BJ (cell line): Measurements from ENCODE around the gene RABEPK. TPM values are rescaled to one million over a fixed set of nuclear protein-coding genes. Genes with fewer than 3 reads are reported as not detected.
"Not testable (repeated sequence)": the region's sequence is repeated elsewhere in the genome, so short reads cannot be mapped to it uniquely, and the experiment has no call there.

Experiments used
- CTCF ChIA-PET: fragments of 350-600 bp; formaldehyde crosslinking; extraction: SDS; loops from one replicate; lab custom pipeline; 2021; ENCODE audit warnings: antibody characterized with exemption, inconsistent platforms; lab: Yijun Ruan, JAX
- POLR2A ChIA-PET: fragments of 300-600 bp; sonication (Branson Sonifier 250); formaldehyde crosslinking; extraction: SDS; loops from one replicate; lab custom pipeline; 2021; ENCODE audit warnings: antibody characterized with exemption; lab: Charles Lee
- DNase-seq: peaks from one replicate; pipeline ENCODE4 v3.0.0-alpha.2; 2011; ENCODE audit warnings: low read depth
- H3K27me3 ChIP-seq: 2 replicates; pipeline ENCODE4 v1.6.0; 2011; ENCODE audit warnings: low read length; ENCODE audit not compliant: control insufficient read depth, insufficient read depth
- H3K36me3 ChIP-seq: 2 replicates; pipeline ENCODE4 v1.5.1; 2011; ENCODE audit warnings: low read length; ENCODE audit not compliant: control insufficient read depth, insufficient read depth
- H3K4me3 ChIP-seq: 2 replicates; pipeline ENCODE4 v1.5.1; 2011; ENCODE audit warnings: low read depth, mild to moderate bottlenecking, control low read depth, low read length
- polyA plus RNA-seq: library from polyadenylated mRNA; depleted of rRNA; stranded (reverse); fragments of >200 nt; gene quantifications from 2 replicates; pipeline ENCODE4 v1.2.3, GENCODE V29; 2011
- TF ChIP-seq, protein P1 (sequence below): IDR thresholded peaks from 2 replicates; pipeline ENCODE4 v1.5.1; 2011; ENCODE audit warnings: low read depth, mild to moderate bottlenecking, control low read depth, inconsistent platforms, low read length, moderate library complexity; ENCODE audit not compliant: insufficient read depth

RABEPK gene
- polyA plus RNA-seq, 1 experiment, result 53.6 TPM

DNA sequence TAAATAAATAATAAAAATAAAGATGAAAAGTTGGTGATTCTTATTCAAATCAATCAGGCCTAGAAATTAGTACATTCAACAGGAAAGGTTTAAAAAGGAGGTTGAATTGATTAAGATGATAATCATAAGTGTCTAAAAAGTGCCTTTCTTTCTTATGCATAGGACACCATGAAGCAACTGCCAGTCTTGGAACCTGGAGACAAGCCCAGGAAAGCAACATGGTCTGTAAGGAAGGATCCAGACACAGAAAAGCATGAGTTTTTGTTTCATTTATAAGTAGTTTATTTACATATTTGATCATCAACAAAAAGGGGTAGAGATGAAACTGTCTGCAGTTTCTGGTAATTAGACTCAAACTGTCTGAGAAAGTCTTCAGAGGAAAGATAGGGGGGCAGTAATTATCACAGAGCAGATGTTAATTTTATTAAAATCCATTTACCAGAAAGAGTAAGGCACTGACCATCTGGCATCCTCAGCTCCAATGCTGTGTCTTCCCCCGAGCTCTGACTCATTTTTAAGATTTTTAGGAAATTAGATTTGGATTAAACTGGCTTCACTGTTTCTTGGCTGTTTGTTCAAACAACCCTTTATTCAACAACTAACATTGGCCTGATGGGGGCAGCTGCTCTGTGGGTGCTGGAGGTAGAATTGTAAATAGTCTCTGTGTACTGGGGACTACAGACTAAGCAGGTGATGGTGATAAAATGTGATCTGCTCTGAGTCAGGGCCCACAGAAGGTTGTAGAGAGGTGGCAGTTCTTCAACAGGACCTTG lies 2.7 kb downstream of the RABEPK start:
- Histone ChIP-seq H3K4me3 (no peak overlapping the region), H3K27me3 (no peaks in the 10 kb centered on the region), H3K36me3 (peaks cover 9% of the 10 kb centered on the region)
- ChIA-PET POLR2A (no interaction called here), CTCF (interaction anchor here (0.9 to 1.6 kb wide), 2 partner anchors 18 to 26 kb away, joined by 3 read pairs; no protein-coding TSS in a partner anchor)
- no peak for DNase-seq
- TF ChIP-seq, protein P1, sequence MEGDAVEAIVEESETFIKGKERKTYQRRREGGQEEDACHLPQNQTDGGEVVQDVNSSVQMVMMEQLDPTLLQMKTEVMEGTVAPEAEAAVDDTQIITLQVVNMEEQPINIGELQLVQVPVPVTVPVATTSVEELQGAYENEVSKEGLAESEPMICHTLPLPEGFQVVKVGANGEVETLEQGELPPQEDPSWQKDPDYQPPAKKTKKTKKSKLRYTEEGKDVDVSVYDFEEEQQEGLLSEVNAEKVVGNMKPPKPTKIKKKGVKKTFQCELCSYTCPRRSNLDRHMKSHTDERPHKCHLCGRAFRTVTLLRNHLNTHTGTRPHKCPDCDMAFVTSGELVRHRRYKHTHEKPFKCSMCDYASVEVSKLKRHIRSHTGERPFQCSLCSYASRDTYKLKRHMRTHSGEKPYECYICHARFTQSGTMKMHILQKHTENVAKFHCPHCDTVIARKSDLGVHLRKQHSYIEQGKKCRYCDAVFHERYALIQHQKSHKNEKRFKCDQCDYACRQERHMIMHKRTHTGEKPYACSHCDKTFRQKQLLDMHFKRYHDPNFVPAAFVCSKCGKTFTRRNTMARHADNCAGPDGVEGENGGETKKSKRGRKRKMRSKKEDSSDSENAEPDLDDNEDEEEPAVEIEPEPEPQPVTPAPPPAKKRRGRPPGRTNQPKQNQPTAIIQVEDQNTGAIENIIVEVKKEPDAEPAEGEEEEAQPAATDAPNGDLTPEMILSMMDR, result no peak

DNA sequence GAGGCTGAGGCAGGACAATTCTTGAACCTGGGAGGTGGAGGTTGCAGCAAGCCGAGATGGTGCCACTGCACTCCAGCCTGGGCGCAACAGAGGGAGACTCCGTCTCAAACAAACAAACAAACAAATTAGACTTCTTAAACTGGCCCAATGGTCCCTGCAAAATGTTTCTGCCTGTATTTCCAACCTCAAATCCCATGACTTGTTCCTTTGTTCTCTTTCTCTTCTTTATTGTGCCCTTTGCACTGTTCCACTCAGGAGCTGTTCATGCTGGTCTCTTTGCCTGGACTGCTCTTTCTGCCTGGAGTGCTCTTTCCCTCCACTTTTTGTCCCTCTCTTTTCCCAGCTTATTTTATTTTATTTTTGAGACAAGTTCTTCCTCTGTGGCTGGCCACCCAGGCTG lies 4.1 kb downstream of the RABEPK start:
- Histone ChIP-seq H3K36me3 (peaks cover 9% of the 10 kb centered on the region), H3K4me3 (no peak overlapping the region), H3K27me3 (no peaks in the 10 kb centered on the region)
- TF ChIP-seq, protein P1, result no peak
- DNase-seq, result no peak
- POLR2A ChIA-PET, result no interaction called here
- CTCF ChIA-PET, result no interaction called here

DNA sequence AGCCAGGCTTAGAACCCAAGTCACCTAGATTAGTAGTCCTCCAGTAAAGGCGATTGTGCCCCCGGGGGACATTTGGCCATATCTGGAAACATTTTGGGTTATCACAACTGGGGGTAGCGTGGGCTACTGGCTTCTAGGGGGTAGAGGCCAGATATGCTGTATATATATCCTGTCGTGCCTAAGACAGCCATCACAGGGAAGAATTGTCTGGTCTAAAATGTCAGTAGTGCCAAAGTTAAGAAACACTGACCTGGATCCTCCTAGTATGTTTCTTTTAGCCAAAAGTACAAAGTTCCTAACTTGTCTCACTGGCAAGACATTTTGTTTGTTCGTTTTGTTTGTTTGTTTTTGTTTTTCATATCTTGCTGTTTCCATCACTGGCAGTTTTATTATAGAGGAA lies 13.8 kb downstream of the RABEPK start:
- no peak for DNase-seq
- TF ChIP-seq, protein P1, result no peak
- POLR2A ChIA-PET, result no interaction called here
- CTCF ChIA-PET, result no interaction called here
- Histone ChIP-seq H3K4me3 (no peak overlapping the region), H3K27me3 (no peaks in the 10 kb centered on the region), H3K36me3 (no peaks in the 10 kb centered on the region; the same call in 1 of the 2 replicates)

DNA sequence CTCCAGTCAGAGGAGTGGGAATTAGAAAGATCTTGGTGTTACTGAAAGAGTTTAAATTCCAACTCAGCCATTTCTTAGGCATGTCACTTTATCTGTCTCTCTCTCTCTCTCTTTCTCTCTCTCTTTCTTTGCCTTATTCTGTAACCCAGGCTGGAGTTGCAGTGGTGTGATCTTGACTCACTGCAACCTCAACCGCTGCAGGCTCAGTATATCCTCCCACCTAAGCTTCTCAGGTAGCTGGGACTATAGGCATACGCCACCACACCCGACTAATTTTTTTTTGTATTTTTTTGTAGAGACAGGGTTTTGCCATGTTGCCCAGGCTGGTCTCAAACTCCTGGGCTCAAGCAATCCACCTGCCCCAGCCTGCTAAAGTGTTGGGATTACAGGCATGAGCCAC lies 18.3 kb downstream of the RABEPK start:
- Histone ChIP-seq H3K36me3 (peaks cover 4% of the 10 kb centered on the region; the same call in 1 of the 2 replicates), H3K27me3 (no peaks in the 10 kb centered on the region), H3K4me3 (no peak overlapping the region)
- TF ChIP-seq, protein P1, result no peak
- CTCF ChIA-PET, result interaction anchor here (0.6 kb wide), 1 partner anchor 9 kb away, joined by 3 read pairs; no protein-coding TSS in a partner anchor
- DNase-seq, result no peak
- POLR2A ChIA-PET, result no interaction called here

DNA sequence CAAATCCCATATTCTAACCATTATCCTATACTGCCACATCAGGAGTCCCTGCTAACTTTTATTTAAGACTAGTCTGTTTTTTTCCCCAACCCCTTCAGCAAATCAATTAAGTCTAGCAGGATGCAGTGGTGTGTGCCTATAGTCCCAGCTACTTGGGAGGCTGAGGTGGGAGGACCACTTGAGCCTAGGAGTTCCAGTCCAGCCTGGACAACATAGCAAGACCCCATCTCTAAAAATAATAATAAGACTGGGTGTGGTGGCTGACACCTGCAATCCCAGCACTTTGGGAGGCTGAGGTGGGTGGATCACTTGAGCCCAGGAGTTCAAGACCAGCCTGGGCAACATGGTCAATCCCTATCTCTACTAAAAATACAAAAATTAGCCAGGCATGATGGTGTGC lies 24.5 kb downstream of the RABEPK start:
- H3K27me3 ChIP-seq, POLR2A ChIA-PET, H3K36me3 ChIP-seq, H3K4me3 ChIP-seq, DNase-seq: not testable (repeated sequence)
- CTCF ChIA-PET, result interaction anchor here (0.7 kb wide), 1 partner anchor 19 kb away, joined by 4 read pairs; no protein-coding TSS in a partner anchor

- TF ChIP-seq, protein P1, result no peak
- H3K36me3 ChIP-seq, result peaks cover 12% of the 10 kb centered on the region; the same call in 1 of the 2 replicates
- H3K27me3 ChIP-seq, result no peaks in the 10 kb centered on the region
- no peak for DNase-seq
- no peak overlapping the region for H3K4me3 ChIP-seq
- ChIA-PET CTCF (interaction anchor here (0.6 kb wide), 1 partner anchor 9 kb away, joined by 3 read pairs; no protein-coding TSS in a partner anchor), POLR2A (no interaction called here)
Measured at GRCh38 chr9:125227761-125228160, 27.4 kb downstream of the RABEPK start.
